HG03342 (cell line): ENCODE results near the gene ENTPD6.
"Not testable (repeated sequence)": the region's sequence is repeated elsewhere in the genome, so short reads cannot be mapped to it uniquely, and the experiment has no call there.

ENCODE experiments used
- ATAC-seq: cut with Tn5 transposase; IDR thresholded peaks from one replicate; pipeline ENCODE4 v1.9.1; 2021; ENCODE audit warnings: mild to moderate bottlenecking, moderate library complexity; ENCODE audit not compliant: unreplicated experiment

ENTPD6 gene

DNA sequence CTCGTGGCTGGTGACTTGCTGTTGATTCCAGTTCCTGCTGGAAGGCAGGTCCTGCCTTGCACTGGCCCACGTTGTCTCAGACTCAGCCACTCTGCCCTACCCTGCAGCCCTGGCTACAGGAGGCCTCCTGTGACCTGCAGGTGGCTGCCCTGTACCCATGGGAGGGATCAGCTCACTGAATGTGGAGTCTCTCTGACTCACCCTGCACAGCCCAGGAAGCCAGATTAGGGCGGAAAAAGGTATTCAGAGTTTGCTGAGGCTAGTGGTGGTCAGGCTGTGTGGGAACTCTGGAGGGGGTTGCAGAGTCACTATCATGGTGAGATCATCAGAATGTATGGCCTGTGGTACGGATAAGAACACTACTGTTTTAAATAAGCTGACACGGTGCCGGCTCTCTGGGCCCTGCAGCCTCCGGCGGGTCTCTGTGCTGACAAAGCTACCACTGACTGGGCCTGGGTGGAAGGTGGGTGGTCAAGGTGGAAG lies 27.7 kb downstream of the ENTPD6 start:
- no peak for ATAC-seq

GRCh38 chr20:25223765-25224720 lies 28.5 kb downstream of the ENTPD6 start:
- ATAC-seq: no peak

- no peak for ATAC-seq
Observed at GRCh38 chr20:25224941-25225340, 29.4 kb downstream of the ENTPD6 start.

DNA sequence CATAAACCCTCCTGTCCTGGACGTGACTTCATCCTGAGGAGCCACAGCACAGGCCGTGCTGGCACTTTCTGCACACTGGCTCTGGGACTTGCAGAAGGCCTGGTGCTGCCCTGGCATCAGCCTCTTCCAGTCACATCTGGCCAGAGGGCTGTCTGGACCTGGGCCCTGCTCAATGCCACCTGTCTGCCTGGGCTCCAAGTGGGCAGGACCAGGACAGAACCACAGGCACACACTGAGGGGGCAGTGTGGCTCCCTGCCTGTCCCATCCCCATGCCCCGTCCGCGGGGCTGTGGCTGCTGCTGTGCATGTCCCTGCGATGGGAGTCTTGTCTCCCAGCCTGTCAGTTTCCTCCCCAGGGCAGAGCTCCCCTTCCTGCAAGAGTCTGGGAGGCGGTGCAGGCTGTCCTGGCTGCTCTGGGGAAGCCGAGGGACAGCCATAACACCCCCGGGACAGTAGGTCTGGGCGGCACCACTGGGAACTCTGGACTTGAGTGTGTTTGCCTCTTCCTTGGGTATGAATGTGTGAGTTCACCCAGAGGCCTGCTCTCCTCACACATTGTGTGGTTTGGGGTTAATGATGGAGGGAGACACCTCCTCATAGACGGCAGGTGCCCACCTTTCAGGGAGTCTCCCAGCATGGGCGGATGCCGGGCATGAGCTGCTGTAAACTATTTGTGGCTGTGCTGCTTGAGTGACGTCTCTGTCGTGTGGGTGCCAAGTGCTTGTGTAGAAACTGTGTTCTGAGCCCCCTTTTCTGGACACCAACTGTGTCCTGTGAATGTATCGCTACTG lies 30.3 kb downstream of the ENTPD6 start:
- ATAC-seq: no peak

GRCh38 chr20:25226433-25227316 lies 31.2 kb downstream of the ENTPD6 start:
- no peak for ATAC-seq

DNA sequence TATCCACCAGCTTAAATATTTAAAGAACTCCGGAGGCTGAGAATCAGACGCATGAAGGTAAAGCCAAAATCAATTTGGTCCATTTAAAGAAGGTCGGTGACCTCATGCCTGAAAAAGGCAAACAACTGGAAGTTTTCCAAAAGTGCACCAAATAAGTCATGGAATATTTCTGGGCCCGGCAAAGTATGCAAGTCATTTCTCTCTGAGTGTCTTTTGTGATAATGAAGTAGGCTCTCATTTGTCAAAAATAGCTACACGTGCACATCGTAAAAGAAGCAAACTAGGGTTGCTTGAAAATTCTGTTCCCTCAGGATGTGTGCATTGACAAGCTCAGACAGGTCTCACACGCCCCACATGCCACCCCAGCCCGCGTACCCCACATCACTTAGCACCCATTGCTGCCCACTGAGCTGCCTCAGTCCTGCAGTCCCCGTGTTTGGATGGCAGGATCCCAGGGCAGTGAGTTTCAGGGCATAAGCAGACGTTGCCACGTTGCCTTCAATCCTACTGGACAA lies 31.9 kb downstream of the ENTPD6 start:
- no peak for ATAC-seq

GRCh38 chr20:25229486-25230165 lies 34.1 kb downstream of the ENTPD6 start:
- no peak for ATAC-seq

- ATAC-seq: no peak
Observed at GRCh38 chr20:25230166-25230831, 34.8 kb downstream of the ENTPD6 start.

DNA sequence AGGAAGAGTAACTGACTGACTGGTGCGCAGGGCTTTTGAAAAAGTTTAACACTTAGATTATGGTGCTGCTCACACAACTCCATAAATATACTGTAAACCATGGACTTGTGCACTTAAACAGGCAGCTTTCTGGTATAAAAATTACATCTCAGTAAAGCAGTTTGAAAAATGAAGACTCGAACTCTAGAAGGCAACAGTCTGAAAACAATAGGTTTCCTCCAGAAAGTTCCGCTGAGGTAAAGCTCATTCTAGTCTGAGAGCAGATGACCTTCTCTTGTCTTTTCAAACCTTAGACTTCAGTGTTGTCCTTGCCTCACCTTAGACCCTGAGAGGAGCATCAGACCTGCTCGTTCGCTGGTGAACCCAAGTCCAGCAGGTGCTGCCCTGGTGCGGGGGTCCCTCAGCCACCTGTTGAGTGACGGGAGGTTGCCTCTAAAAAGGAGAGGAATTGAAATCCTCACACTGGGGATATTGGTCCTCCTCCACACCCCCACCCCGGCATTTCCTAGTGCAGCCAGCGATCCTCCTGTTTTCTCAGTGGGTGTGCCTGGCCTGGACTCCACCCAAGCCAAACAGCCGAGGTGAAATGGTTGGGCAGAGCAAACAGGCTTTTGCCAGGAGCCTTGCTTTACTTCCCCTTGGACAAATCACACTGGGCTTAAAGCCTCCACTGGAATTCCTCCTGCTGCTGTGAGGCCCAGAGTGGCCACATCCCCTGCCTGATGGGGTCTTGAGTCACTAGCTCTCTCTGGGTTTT lies 37.7 kb downstream of the ENTPD6 start:
- ATAC-seq: no peak

DNA sequence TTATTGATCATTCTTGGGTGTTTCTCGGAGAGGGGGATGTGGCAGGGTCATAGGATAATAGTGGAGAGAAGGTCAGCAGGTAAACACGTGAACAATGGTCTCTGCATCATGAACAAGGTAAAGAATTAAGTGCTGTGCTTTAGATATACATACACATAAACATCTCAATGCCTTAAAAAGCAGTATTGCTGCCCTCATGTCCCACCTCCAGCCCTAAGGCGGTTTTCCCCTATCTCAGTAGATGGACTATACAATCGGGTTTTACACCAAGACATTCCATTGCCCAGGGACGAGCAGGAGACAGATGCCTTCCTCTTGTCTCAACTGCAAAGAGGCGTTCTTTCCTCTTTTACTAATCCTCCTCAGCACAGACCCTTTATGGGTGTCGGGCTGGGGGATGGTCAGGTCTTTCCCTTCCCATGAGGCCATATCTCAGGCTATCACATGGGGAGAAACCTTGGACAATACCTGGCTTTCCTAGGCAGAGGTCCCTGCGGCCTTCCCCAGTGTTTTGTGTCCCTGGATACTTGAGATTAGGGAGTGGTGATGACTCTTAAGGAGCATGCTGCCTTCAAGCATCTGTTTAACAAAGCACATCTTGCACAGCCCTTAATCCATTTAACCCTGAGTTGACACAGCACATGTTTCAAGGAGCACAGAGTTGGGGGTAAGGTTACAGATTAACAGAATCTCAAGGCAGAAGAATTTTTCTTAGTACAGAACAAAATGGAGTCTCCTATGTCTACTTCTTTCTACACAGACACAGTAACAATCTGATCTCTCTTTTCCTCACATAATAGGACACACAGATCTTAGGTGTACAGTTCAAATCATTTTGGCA lies 38.7 kb downstream of the ENTPD6 start:
- not testable (repeated sequence) for ATAC-seq

- ATAC-seq: no peak
Observed at GRCh38 chr20:25236450-25237304, 41.2 kb downstream of the ENTPD6 start.

DNA sequence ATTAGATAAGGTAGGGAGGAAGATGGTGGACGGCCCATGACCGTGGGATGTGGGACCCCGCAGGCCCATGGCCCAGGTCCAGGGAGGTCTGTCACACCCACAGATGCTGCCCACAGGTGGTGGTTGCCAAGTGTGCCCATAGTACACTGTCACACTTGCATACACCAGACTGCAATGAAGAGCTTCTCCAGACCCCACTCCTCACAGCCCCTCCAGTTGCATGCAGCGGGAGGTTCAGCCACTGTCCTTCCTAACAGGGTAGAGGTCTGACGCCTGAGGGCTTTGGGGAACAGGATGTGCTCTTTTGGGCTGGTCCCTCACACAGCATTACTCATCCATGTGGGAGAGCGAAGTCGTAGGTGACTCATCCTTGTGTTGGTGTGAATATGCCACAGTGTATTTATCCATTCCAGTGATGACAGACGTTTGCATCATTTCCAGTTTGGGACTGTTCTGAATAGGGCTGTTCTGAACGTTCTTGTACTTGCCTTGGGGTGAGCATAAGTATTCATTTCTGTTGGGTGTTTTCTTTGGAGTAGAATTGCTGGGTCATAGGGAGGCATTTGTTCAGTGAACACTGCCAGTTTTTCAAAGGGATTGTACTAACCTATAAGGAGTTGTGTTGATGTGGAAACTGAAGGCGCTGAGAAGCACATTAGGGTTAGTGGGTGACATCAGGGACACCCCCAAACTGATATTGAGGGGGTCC lies 42.3 kb downstream of the ENTPD6 start:
- ATAC-seq: no peak

DNA sequence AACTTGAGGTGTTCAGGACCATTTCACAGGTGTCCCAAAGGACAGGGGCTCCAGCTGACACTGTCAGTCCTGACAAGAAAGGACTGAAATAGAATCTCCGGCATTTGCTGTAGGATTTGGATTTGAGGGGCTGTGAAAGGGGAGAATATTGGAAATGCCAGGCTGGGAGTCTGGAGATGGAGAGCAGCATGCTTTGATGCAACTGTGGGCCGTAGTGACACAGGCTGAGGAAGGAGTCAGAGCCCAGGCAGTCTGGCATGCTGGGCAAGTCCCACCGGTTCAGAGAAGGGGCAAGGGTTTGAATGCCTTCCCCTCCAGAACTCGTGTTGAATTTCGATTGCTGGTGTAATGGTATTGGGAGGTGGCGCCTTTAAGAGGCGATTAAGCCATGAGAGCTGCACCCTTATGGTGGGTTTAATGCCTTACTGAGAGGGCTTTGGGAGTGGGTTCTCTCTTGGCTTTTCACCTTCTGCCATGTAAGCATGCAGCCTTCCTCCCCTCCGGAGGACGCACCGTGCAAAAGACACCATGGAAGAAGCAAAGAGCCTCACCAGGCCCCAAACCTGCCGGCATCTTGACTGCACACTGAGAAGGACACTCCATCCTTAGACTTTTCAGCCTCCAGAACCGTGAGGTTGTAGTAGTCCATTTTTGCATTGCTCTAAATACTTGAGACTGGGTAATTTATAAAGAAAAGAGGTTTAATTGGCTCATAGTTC lies 43.0 kb downstream of the ENTPD6 start:
- ATAC-seq: no peak

DNA sequence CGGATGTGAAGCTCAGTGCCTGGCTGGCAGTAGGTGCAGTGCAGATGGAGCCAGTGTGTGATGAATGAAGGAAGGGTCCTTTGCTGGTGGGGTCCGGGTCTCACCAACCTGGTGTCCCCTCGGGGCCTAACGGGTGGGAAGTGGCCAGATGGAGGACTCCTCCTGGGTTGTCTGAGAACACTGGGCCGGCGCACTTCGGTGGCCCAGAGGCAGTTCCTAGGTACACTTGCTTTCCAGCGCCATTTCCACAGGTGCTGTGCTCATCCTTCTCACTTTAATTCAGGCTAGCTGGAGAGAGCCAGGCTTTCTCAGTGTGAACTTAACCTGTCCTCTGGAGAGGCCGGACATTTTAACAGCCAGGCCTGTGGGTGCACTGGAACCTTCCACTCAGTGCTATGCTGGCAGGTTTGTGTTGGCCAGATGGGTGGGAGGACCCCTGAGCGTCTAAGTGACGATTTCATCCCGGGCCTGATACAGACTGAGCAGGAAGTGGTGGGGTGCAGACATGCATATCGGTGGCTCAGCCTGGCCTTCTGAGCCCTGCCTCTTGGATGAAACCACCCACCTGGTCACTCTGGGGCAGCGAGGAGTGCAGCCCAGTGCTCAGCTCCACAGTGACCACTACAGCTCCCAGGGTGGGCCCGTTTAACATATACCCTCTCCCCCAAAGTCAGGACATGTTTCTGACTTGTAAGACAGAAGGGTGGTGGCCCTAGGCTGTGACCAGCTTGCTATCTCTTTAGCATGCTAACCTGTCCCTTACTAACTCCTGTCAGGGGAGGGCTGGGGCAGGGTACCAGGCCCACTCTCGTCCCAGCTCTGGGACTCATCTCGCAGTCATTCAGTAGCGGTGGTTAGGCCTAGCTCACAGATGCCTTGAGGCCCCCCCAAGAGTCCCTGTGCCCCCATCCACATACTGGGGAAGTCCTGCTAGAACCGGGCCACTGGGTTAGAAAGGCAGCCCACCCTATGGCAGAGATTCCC lies 44.2 kb downstream of the ENTPD6 start:
- peak; percentile 60 for ATAC-seq
